Purkinje cell (primary cell): ENCODE data around the gene LCE6A. TPM values are rescaled to one million over a fixed set of nuclear protein-coding genes. Genes with fewer than 3 reads are reported as not detected.

Source experiments
- polyA plus RNA-seq: library from polyadenylated mRNA; unstranded; fragments of >200 nt; fragmentation: Nextera tagmentation; gene quantifications from 2 replicates; pipeline ENCODE4 v1.2.1, GENCODE V29; 2014

LCE6A gene, protein sequence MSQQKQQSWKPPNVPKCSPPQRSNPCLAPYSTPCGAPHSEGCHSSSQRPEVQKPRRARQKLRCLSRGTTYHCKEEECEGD
- polyA plus RNA-seq = not detected in 2 replicates

DNA sequence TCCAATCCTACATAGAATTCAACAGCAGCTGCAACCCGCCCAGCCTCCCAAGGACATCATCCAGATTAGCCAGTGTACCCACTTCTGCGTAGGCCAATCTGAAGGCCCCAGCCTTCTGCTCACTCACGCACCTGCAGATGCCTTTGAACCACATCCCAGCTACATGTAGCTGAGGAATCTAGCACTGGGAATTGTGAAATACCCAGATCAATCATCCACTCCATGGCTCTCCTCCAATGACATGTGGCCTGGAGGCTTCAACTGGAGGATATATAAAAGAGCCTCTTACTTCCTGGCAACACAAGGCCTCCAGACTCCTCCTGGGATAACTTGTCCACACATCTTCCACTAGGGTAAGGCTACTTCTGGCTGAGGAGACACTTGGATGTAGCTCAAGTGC, at the start of gene LCE6A:
Gene LCE6A (plus strand): TSS at position 301 of the 400 bp plus-strand sequence. CDS start 665 bp downstream, outside the sequence.

DNA sequence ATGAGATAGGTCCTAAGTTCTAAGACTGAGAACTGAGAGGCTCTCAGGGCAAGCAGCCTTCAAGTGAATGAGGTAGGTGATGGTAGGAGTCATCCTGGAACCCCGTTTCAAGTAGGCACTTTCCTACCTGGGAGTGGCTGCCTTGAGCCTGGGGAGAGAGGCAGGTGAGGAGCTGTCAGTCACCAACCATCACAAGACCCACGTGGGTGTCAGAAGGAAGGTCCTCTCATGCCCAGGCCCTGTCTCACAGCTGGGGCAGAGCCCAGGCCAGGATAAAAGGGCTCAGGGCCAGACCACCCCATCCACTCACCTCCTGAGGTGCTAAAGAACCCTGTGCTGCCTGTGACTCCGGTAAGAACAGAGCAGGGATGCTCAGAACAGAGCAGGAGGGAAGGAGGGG, 46.2 kb upstream of the LCE6A start, which contains the start of gene LCE1D:
Gene LCE1D (plus strand): TSS at position 301 of the 400 bp plus-strand sequence. CDS start 1,074 bp downstream, outside the sequence.

DNA sequence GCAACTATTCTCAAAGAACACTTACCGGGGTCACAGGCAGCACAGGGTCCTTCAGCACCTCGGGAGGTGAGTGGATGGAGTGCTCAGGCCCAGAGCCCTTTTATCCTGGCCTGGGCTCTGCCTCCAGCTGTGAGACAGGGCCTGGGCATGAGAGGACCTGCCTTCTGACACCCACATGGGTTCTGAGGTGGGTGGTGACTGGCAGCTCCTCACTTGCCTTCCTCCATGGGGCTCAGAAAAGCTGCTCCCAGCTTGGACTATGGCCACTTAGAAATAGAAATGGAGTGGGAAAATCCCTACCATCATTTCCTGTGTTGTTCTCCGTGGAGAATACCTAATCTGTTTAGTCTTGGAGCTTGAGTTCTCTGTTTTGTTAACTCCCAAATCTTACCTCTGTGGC, 36.1 kb upstream of the LCE6A start, which contains the start of gene LCE1C:
Gene LCE1C (minus strand): TSS at position 76 of the 400 bp plus-strand sequence. CDS start 1,173 bp downstream, outside the sequence.

DNA sequence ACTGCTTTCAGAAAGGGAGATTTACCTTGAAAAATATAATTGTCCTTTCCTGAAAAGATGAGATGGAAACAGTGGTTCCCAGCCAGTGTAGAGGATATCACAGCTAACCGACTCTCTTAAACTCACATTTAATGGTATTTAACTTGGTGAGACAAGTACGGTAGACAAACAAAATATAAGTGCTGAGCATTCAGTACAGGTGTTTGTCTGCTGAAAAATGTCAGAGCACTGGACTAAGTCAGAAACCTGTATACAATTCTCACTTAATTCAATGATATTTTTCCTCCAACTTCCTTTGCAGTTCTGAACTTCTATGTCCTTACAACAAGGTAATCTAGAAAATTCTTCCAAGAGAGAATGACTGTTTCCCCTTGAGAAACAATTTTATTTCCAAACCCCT, 31.0 kb upstream of the LCE6A start, which contains the start of gene LCE1B:
Gene LCE1B (plus strand): TSS at position 301 of the 400 bp plus-strand sequence. CDS start 476 bp downstream, outside the sequence.

DNA sequence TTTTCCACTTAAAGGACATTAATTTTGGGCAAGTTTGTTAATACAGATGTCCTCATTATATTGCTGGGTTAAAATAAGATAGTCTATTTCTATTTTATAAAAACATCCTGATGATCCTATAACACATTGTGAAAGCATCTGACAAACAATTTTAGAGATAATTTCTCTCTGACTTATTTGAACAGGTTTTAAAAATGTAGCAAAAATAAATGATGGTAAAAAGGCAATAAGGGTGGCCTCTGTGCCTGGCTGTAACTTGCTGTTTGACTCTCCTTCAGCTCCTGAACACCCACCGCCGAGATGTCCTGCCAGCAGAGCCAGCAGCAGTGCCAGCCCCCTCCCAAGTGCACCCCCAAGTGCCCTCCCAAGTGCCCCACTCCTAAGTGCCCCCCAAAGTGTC, 15.5 kb upstream of the LCE6A start, which contains the start of gene LCE1A:
Gene LCE1A (plus strand): TSS at position 301 of the 400 bp plus-strand sequence. CDS start 0 bp downstream, at position 301.

DNA sequence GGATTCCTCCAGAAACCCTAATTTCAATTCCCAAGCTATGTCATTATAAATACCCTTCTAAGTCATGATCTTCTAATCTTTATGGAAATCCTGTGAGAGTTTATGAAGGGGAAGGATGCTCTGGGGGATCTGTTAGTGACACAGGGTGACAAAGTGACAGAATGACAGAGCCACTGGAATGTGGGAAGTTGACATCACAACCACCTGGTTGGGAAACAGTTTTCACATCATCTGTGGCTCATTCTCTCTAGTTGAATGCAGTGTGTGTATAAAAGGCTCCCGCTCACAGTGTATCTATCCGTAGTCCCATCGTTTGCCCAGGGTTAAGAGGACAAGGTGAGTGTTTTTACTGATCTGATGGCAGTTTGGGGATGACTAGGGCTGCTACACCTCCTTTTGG, 17.0 kb downstream of the LCE6A start, which contains the start of gene LCE7A:
Gene LCE7A (plus strand): TSS at position 301 of the 400 bp plus-strand sequence. CDS start 702 bp downstream, outside the sequence.

DNA sequence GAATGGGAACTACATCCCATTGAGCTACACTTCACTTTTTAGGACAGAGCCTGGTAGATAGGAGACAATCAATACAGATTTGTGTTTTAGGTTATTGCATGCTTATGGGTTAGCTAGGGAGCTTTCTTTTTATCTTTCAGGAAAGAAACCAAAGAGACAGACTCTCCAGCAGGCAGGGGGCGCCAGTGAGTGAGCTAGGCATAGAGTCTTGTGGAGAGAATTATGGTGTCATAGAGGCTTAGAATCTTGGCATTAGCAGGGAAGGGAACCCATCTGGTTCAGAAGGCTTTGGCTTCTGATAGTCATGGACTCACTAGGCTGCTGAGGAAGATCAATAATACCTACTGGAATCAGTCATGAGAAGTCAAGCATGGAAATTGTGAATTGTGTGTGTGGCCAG, 35.4 kb downstream of the LCE6A start, which contains the start of gene SMCP:
Gene SMCP (plus strand): TSS at position 281 of the 400 bp plus-strand sequence. CDS start 6,101 bp downstream, outside the sequence.

Other genes with a start within 250 kb of the LCE6A start
- gene LCE3C, start 242.6 kb upstream of the LCE6A start, polyA plus RNA-seq = not detected in 2 replicates
- not detected in 2 replicates for gene LCE3B, start 229.0 kb upstream of the LCE6A start, polyA plus RNA-seq
- gene LCE3A, start 219.8 kb upstream of the LCE6A start, polyA plus RNA-seq = not detected in 2 replicates
- not detected in 2 replicates for gene LCE2D, start 179.5 kb upstream of the LCE6A start, polyA plus RNA-seq
- gene LCE2C, start 167.6 kb upstream of the LCE6A start, polyA plus RNA-seq = not detected in 2 replicates
- not detected in 2 replicates for gene LCE2B, start 156.7 kb upstream of the LCE6A start, polyA plus RNA-seq
- gene LCE2A, start 144.5 kb upstream of the LCE6A start, polyA plus RNA-seq = not detected in 2 replicates
- not detected in 2 replicates for gene LCE4A, start 134.7 kb upstream of the LCE6A start, polyA plus RNA-seq
- not detected in 2 replicates for gene KPRP, start 84.8 kb upstream of the LCE6A start, polyA plus RNA-seq
- gene LCE1F, start 67.7 kb upstream of the LCE6A start, polyA plus RNA-seq = not detected in 2 replicates
- gene LCE1E, start 56.6 kb upstream of the LCE6A start, polyA plus RNA-seq = not detected in 2 replicates
- gene LCE1D, start 46.1 kb upstream of the LCE6A start, polyA plus RNA-seq = not detected in 2 replicates
- gene LCE1C, start 36.2 kb upstream of the LCE6A start, polyA plus RNA-seq = not detected in 2 replicates
- gene LCE1B, start 30.9 kb upstream of the LCE6A start, polyA plus RNA-seq = not detected in 2 replicates
- gene LCE1A, start 15.4 kb upstream of the LCE6A start, polyA plus RNA-seq = not detected in 2 replicates
- gene LCE7A, start 17.1 kb downstream of the LCE6A start, polyA plus RNA-seq = not detected in 2 replicates
- gene SMCP, start 35.5 kb downstream of the LCE6A start, polyA plus RNA-seq = not detected in 2 replicates
- not detected in 2 replicates for gene IVL, start 65.7 kb downstream of the LCE6A start, polyA plus RNA-seq
- not detected in 2 replicates for gene SPRR5, start 104.3 kb downstream of the LCE6A start, polyA plus RNA-seq
- not detected in 2 replicates for gene SPRR4, start 127.8 kb downstream of the LCE6A start, polyA plus RNA-seq
- 1.3 TPM in 1 of 2 replicates, not detected in the other for gene SPRR1A, start 141.2 kb downstream of the LCE6A start, polyA plus RNA-seq
- gene SPRR3, start 158.9 kb downstream of the LCE6A start, polyA plus RNA-seq = not detected in 2 replicates
- gene SPRR1B, start 188.3 kb downstream of the LCE6A start, polyA plus RNA-seq = not detected in 2 replicates
- gene SPRR2D, start 198.3 kb downstream of the LCE6A start, polyA plus RNA-seq = not detected in 2 replicates
- not detected in 2 replicates for gene SPRR2A, start 214.7 kb downstream of the LCE6A start, polyA plus RNA-seq
- not detected in 2 replicates for gene SPRR2B, start 228.8 kb downstream of the LCE6A start, polyA plus RNA-seq